WTC11 (cell line): Measurements from ENCODE around the gene MYH11. TPM values are rescaled to one million over a fixed set of nuclear protein-coding genes. Genes with fewer than 3 reads are reported as not detected.

Experiments used
- ATAC-seq: fragments of 200-7000 bp; cut with Tn5 transposase; 2 replicates; pipeline ENCODE4 v1.10.0; 2021; ENCODE audit warnings: mild to moderate bottlenecking, moderate library complexity
- Bru-seq: library from RNA; stranded (reverse); fragments of 400-500 nt; gene quantifications from one replicate; lab custom pipeline; 2021; lab: Mats Ljungman, UMichigan
- CTCF ChIA-PET: fragments of 300-600 bp; sonication (Branson Sonifier 250); formaldehyde crosslinking; loops from one replicate; lab custom pipeline; 2021; ENCODE audit warnings: antibody characterized with exemption; lab: Charles Lee
- POLR2A ChIA-PET: fragments of 350-600 bp; sonication (Branson Sonifier 250); formaldehyde crosslinking; loops from one replicate; lab custom pipeline; 2021; ENCODE audit warnings: antibody characterized with exemption; lab: Charles Lee
- DNase-seq: peaks from one replicate; pipeline ENCODE4 v3.0.0; 2021; ENCODE audit warnings: low spot score
- H3K27ac Mint-ChIP-seq: 2 replicates; pipeline ENCODE4 v1.8.0; 2021; ENCODE audit warnings: mixed read lengths
- H3K27me3 Mint-ChIP-seq: 2 replicates; pipeline ENCODE4 v1.8.0; 2021; ENCODE audit warnings: low read depth, mild to moderate bottlenecking, moderate library complexity, mixed read lengths
- H3K36me3 Mint-ChIP-seq: 2 replicates; pipeline ENCODE4 v1.8.0; 2021; ENCODE audit warnings: mixed read lengths
- H3K4me1 Mint-ChIP-seq: 2 replicates; pipeline ENCODE4 v1.8.0; 2022; ENCODE audit warnings: mixed read lengths
- H3K4me3 Mint-ChIP-seq: 2 replicates; pipeline ENCODE4 v1.8.0; 2021; ENCODE audit warnings: mild to moderate bottlenecking, moderate library complexity, mixed read lengths
- H3K9me3 Mint-ChIP-seq: 2 replicates; pipeline ENCODE4 v1.8.0; 2021; ENCODE audit warnings: mixed read lengths
- ATF1 ChIP-seq: sonication (generic); formaldehyde crosslinking; IDR thresholded peaks from 2 replicates; pipeline ENCODE4 v1.8.1; 2023; ENCODE audit warnings: mild to moderate bottlenecking, moderate library complexity, missing genetic modification reagents
- CBFB ChIP-seq: sonication (generic); formaldehyde crosslinking; IDR thresholded peaks from 2 replicates; pipeline ENCODE4 v1.8.1; 2022; ENCODE audit warnings: mild to moderate bottlenecking, low read depth, missing genetic modification reagents
- GRHL2 ChIP-seq: fragments of 250-450 bp; sonication (Bioruptor Pico); IDR thresholded peaks from 2 replicates; pipeline ENCODE4 v1.8.0; 2022; ENCODE audit warnings: mild to moderate bottlenecking, moderate library complexity; ENCODE audit not compliant: insufficient replicate concordance, severe bottlenecking
- GTF2I ChIP-seq: fragments of 250-450 bp; sonication (Bioruptor Pico); conservative IDR thresholded peaks from 2 replicates; pipeline ENCODE4 v1.4.0; 2021; ENCODE audit warnings: mild to moderate bottlenecking
- OVOL2 ChIP-seq: fragments of 250-450 bp; sonication (Bioruptor Pico); IDR thresholded peaks from 2 replicates; pipeline ENCODE4 v1.9.0; 2021; ENCODE audit warnings: mild to moderate bottlenecking, borderline replicate concordance
- TP53 ChIP-seq: sonication (generic); formaldehyde crosslinking; IDR thresholded peaks from 2 replicates; pipeline ENCODE4 v1.8.1; 2023; ENCODE audit warnings: mild to moderate bottlenecking, missing genetic modification reagents
- ZNF416 ChIP-seq: fragments of 250-450 bp; sonication (Bioruptor Pico); IDR thresholded peaks from 2 replicates; pipeline ENCODE4 v1.9.0; 2021; ENCODE audit warnings: mild to moderate bottlenecking, inconsistent platforms
- ZNF423 ChIP-seq: fragments of 250-450 bp; sonication (Bioruptor Pico); IDR thresholded peaks from 2 replicates; pipeline ENCODE4 v2.1.2; 2022; ENCODE audit warnings: mild to moderate bottlenecking, moderate library complexity
- long read RNA-seq, 3 experiments: library from RNA in 1 of 3; library from capped mRNA in 1 of 3; library from polyadenylated mRNA in 1 of 3; unstranded in 2 of 3; stranded (forward) in 1 of 3; transcript quantifications; one replicate each; pipeline ENCODE4 v2.0.0, GENCODE V29; 2021
- total RNA-seq: library from RNA; stranded (reverse); gene quantifications from 3 replicates; pipeline ENCODE4 v1.2.3, GENCODE V29; 2021
- TF ChIP-seq, protein P1 (sequence below): sonication (generic); formaldehyde crosslinking; IDR thresholded peaks from 2 replicates; pipeline ENCODE4 v1.8.0; 2023; ENCODE audit warnings: mild to moderate bottlenecking, missing genetic modification reagents
- TF ChIP-seq, protein P2 (sequence below): sonication (generic); formaldehyde crosslinking; IDR thresholded peaks from 2 replicates; pipeline ENCODE4 v1.8.1; 2023; ENCODE audit warnings: mild to moderate bottlenecking, moderate library complexity, missing genetic modification reagents
- TF ChIP-seq, protein P3 (sequence below): sonication (generic); formaldehyde crosslinking; IDR thresholded peaks from 2 replicates; pipeline ENCODE4 v1.8.0; 2023; ENCODE audit warnings: missing genetic modification reagents, mild to moderate bottlenecking, borderline replicate concordance
- TF ChIP-seq, protein P4 (sequence below): sonication (generic); formaldehyde crosslinking; IDR thresholded peaks from 2 replicates; pipeline ENCODE4 v1.8.1; 2023; ENCODE audit warnings: mild to moderate bottlenecking, missing genetic modification reagents

MYH11 gene
- total RNA-seq = 0.69 to 0.74 TPM (median 0.69 TPM) in 3 replicates
- percentile 6 among the genes with signal in this experiment for Bru-seq, nascent RNA
- long read RNA-seq, experiment 1, partial matches to known transcripts = 1 of 3 reads
- long read RNA-seq, experiment 1, other reads (novel, unspliced or antisense) = 1 of 3 reads
- long read RNA-seq, experiment 2 = 0 reads
- long read RNA-seq, experiment 3 = 0 reads

DNA sequence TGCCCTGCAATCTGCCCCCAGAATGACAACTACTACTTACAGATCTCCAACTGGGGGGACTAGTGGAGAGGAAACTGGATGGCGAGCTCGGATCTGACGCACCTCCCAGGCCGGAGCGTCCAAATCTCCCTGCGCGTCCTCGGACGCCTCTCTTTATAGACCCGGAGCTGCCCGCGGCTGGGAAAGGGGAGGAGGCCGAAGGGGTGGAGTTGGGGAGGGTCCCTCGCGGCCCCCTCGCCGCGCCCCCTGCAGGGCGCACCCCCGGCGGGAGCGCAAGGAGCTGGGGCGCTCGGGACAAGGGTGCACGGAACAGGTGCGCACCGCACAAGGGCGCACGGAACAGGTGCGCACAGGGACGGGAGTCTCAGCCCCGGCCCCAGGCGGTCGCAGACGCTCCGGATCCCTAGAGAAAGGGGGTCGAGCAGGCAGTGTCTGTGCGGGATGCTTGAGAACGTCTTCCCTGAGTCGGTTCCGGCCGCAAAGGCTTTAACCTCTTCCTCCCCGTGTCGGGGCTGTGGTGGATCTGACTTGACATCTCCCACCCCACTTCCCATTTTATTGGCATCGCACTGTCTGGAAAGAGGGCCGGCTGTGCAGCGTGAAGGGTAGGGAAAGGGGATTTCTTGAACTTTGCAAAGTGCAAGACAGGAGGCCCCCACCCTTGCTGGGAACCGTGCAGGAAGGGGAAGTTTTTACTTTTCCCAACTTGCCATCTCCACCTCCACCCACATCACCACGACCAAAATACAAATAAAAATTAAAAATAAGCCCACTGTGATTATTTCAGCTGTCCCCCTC, at the start of gene MYH11:
TSS of gene MYH11 (minus strand) at position 128 of the 798 bp plus-strand sequence. CDS start 18,776 bp downstream, outside the sequence.
- ATAC-seq = peak; percentile 73
- TF ChIP-seq CBFB (CRISPR knock-in tag) = 0 out of 2 replicates have a peak, but pooled peaks have one; percentile 20
- no peak for TF ChIP-seq ATF1 (CRISPR knock-in tag)
- TF ChIP-seq ZNF423 (CRISPR knock-in tag) = peak; percentile 70; the same call in 1 of the 2 replicates
- TF ChIP-seq, protein P1, sequence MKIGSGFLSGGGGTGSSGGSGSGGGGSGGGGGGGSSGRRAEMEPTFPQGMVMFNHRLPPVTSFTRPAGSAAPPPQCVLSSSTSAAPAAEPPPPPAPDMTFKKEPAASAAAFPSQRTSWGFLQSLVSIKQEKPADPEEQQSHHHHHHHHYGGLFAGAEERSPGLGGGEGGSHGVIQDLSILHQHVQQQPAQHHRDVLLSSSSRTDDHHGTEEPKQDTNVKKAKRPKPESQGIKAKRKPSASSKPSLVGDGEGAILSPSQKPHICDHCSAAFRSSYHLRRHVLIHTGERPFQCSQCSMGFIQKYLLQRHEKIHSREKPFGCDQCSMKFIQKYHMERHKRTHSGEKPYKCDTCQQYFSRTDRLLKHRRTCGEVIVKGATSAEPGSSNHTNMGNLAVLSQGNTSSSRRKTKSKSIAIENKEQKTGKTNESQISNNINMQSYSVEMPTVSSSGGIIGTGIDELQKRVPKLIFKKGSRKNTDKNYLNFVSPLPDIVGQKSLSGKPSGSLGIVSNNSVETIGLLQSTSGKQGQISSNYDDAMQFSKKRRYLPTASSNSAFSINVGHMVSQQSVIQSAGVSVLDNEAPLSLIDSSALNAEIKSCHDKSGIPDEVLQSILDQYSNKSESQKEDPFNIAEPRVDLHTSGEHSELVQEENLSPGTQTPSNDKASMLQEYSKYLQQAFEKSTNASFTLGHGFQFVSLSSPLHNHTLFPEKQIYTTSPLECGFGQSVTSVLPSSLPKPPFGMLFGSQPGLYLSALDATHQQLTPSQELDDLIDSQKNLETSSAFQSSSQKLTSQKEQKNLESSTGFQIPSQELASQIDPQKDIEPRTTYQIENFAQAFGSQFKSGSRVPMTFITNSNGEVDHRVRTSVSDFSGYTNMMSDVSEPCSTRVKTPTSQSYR (CRISPR knock-in tag) = no peak
- no peak for TF ChIP-seq GTF2I (CRISPR knock-in tag)
- TF ChIP-seq, protein P2, sequence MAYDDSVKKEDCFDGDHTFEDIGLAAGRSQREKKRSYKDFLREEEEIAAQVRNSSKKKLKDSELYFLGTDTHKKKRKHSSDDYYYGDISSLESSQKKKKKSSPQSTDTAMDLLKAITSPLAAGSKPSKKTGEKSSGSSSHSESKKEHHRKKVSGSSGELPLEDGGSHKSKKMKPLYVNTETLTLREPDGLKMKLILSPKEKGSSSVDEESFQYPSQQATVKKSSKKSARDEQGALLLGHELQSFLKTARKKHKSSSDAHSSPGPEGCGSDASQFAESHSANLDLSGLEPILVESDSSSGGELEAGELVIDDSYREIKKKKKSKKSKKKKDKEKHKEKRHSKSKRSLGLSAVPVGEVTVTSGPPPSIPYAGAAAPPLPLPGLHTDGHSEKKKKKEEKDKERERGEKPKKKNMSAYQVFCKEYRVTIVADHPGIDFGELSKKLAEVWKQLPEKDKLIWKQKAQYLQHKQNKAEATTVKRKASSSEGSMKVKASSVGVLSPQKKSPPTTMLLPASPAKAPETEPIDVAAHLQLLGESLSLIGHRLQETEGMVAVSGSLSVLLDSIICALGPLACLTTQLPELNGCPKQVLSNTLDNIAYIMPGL (CRISPR knock-in tag) = peak; percentile 41; the same call in 1 of the 2 replicates
- TF ChIP-seq OVOL2 (CRISPR knock-in tag) = no peak
- TF ChIP-seq, protein P3, sequence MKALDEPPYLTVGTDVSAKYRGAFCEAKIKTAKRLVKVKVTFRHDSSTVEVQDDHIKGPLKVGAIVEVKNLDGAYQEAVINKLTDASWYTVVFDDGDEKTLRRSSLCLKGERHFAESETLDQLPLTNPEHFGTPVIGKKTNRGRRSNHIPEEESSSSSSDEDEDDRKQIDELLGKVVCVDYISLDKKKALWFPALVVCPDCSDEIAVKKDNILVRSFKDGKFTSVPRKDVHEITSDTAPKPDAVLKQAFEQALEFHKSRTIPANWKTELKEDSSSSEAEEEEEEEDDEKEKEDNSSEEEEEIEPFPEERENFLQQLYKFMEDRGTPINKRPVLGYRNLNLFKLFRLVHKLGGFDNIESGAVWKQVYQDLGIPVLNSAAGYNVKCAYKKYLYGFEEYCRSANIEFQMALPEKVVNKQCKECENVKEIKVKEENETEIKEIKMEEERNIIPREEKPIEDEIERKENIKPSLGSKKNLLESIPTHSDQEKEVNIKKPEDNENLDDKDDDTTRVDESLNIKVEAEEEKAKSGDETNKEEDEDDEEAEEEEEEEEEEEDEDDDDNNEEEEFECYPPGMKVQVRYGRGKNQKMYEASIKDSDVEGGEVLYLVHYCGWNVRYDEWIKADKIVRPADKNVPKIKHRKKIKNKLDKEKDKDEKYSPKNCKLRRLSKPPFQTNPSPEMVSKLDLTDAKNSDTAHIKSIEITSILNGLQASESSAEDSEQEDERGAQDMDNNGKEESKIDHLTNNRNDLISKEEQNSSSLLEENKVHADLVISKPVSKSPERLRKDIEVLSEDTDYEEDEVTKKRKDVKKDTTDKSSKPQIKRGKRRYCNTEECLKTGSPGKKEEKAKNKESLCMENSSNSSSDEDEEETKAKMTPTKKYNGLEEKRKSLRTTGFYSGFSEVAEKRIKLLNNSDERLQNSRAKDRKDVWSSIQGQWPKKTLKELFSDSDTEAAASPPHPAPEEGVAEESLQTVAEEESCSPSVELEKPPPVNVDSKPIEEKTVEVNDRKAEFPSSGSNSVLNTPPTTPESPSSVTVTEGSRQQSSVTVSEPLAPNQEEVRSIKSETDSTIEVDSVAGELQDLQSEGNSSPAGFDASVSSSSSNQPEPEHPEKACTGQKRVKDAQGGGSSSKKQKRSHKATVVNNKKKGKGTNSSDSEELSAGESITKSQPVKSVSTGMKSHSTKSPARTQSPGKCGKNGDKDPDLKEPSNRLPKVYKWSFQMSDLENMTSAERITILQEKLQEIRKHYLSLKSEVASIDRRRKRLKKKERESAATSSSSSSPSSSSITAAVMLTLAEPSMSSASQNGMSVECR (CRISPR knock-in tag) = peak; percentile 2; the same call in 1 of the 2 replicates

DNA sequence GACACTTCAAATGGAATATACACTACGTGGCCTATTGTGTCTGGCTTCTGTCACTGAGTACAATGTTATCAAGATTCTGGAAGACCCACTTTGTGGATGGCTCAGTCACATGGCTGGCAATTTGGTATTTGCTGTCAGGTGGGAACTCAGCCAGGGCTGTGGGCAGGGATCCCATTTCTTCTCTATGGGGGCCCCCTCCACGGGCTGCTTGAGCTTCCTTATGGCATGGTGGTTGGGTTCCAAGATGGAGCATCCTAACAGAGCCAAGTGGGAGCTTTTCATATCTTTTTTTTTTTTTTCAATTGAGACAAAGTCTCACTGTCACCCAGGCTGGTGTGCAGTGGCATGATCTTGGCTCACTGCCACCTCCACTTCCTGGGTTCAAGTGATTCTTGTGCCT, 49.6 kb upstream of the MYH11 start:
- peaks cover 2% of the 10 kb centered on the region; the same call in 1 of the 2 replicates for H3K27me3 Mint-ChIP-seq
- DNase-seq = no peak
- peaks cover 8% of the 10 kb centered on the region for H3K4me1 Mint-ChIP-seq
- TF ChIP-seq, protein P4, sequence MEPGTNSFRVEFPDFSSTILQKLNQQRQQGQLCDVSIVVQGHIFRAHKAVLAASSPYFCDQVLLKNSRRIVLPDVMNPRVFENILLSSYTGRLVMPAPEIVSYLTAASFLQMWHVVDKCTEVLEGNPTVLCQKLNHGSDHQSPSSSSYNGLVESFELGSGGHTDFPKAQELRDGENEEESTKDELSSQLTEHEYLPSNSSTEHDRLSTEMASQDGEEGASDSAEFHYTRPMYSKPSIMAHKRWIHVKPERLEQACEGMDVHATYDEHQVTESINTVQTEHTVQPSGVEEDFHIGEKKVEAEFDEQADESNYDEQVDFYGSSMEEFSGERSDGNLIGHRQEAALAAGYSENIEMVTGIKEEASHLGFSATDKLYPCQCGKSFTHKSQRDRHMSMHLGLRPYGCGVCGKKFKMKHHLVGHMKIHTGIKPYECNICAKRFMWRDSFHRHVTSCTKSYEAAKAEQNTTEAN (CRISPR knock-in tag) = no peak
- TF ChIP-seq GRHL2 (CRISPR knock-in tag) (no peak), ZNF416 (no peak), TP53 (CRISPR knock-in tag) (no peak)
- TF ChIP-seq, all 79 proteins: peak for 0
- H3K27ac Mint-ChIP-seq = no peak overlapping the region
- ATAC-seq = no peak
- CTCF ChIA-PET = no interaction called here
- no peak overlapping the region for H3K4me3 Mint-ChIP-seq
- H3K36me3 Mint-ChIP-seq = no peaks in the 10 kb centered on the region
- POLR2A ChIA-PET = no interaction called here
- peaks cover 18% of the 10 kb centered on the region for H3K9me3 Mint-ChIP-seq

More for the DNA sequence above, at the start of gene MYH11:
- Mint-ChIP-seq H3K9me3 (no peaks in the 10 kb centered on the region), H3K27ac (no peak within 1 kb of the TSS), H3K4me3 (peak within 1 kb of the TSS; percentile 84), H3K36me3 (no peaks in the 10 kb centered on the region), H3K4me1 (peaks cover 5% of the 10 kb centered on the region), H3K27me3 (peaks cover 55% of the 10 kb centered on the region)
- ChIA-PET POLR2A (interaction anchor here (0.5 to 0.6 kb wide), 2 partner anchors 15 to 36 kb away, joined by 3 to 9 read pairs; no protein-coding TSS in a partner anchor), CTCF (interaction anchor here (0.7 to 2.1 kb wide), 5 partner anchors 18 to 330 kb away, joined by 4 to 12 read pairs (median 5); partner anchors contain the start of gene CEP20)
- peak; percentile 59 for DNase-seq
